Measurements from ENCODE around the gene LDB2.

LDB2 gene

DNA sequence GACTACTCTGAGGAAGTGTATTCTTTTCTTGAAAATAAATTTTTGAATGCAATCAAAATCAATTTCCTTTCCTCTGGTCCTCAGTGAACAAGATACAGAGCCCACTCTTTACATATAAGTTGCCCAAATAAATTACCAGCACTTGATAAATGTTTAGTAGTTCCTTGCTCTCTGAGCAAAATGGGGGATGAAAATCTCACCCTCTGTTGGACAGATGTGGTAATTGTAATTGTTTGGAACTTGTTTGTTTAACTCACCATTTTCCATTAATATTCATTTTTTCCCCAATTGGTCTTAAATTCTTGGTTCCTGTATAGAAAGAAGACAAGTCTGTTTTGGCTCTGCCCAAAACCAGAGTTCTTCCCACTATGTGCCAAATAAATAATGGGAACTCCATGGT is 146.3 kb downstream of the LDB2 start:
- no peak for DNase-seq

DNA sequence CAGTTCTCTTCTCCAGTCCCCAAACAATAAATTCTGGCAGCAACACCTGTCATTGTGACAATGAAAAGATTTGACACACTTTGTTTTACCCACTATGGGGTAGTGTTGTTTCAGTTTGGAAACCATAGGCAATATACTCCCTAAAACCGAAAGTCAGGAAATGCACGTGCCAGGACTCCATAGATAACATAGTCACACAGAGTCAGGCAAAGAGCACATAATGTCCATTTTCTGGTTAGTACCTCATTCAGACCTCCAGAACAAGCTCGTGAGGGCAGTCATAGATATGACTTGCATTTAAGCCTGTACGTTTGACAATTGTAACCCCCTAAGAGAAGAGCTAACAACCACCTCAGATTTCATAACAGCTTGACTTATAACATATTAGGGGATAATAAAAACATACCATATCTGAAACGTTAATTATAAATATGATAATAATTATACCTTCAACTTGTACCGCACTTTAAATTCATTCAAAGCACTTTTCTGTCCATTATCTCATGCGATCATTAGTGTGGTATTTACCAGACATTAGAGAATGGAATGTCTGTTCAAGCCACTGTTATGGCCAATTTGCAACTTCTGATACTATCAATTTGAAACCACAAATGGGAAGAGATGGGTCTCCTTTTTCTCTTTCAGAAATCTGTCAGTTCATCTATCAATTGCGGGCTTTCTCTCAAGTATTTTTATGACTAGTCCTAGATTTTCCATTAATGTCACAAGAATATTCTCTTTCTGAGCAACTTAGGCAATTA is 147.4 kb downstream of the LDB2 start:
- DNase-seq, result no peak

DNA sequence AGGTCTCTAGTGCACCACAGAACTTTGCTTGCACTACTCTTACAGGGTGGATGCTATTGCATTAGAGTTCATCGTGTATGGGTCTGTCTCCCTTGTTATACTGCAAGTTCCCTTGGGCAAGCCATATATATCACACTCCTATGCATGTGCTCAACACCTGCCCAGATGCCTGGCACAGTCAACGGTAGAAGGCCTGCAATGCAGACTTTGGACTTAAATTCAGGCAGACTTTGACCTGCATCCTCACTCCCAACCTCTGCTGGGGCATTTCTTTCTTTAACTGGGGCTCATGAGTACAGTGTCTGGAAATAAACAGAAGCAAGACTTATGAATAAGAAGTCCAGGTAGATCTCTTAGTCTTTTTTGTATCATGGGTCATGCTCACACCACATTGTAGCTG is 148.2 kb downstream of the LDB2 start:
- DNase-seq, result no peak

DNA sequence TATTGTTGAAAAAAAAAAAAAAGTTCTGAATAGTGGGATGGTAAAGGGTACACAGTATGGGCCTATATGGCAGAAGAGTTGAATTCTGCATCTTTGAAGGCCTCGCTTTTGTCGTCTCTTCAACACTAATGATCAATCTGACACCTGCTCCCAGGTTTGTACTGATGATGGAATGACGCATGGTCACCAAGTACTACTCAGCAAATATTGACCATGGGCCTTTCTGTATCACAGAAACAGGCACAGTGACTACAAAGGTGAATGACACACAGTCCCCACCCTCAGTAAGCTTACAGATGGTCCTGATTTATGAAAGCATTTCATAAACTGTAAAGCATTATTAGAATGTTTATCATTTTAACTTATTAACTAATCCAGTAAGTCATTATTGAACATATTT is 152.6 kb downstream of the LDB2 start:
- no peak for DNase-seq

DNA sequence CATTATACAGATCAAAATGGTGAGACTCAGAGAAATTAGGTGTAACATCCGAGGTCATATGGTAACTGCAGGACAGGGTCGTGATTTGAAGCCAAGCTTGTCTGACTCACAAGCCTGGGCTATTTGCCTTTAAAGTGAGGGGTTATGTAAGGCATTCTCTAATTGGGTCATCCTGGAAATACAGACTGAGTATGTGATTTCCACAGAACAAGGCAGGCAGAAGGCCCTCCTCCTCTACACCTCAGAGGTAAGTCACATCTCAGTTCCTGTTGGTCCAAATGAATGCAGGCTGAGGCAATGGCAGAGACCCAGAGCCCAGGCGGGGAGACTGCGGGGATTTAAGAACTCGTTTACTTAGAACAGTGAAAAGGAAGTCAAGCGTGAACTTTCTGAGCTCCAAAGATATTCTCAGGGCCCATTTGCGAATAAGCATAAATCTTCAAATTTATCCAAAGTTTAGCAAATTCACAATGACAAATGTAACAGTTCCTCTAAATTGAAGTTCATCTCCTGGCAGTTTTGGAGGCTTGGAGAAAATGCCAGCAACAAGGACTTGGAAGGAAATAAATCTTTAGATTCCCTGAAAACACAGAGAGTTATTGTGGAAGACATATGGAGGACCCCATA is 153.3 kb downstream of the LDB2 start:
- no peak for DNase-seq

DNA sequence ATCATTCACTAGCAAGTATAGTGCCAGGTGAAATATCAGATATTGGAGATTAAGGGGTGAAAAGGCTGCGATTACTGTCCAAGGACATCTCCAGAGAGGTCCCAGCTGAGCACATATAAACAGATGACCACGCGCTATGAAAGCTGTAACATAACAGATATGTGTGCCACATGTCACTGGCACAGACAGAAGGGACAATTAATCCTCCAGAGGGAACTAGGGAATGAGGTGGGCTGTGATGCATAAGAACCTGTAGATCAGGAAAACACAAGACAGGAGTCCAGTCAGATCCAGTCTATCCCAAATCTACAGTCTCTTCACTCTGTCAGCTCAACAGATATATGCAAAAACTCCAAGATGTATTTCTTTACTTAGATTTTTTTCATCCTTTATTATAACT is 157.2 kb downstream of the LDB2 start:
- DNase-seq, result no peak

DNA sequence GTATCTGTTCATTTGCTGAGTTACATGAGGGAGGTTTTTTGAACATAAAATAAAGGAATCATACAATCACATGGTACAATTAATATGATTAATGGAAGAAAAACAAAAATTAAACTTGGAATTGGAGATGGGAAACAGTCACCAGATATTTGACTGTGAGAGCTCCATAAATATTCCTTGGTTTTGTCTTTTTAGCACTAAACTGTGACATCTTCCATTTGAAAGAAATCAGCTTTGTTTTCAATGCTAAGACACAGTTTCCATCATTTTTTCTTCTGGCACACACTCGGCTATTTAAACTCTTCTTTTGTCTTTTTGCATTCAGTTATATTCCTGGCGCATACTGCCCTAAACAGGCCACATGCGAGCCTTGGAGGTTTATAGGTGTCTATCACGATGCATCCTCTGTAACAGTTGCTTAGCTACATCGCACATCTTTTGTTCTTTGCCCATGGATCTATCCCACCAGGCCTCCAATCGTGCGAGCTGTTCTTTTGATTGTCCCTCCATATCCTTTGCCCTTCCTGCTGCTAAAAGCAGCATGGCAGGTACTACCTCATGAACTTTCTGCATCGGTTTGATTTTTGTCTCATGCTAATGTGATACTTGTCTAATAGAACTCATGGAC is 158.3 kb downstream of the LDB2 start:
- DNase-seq, result no peak

DNA sequence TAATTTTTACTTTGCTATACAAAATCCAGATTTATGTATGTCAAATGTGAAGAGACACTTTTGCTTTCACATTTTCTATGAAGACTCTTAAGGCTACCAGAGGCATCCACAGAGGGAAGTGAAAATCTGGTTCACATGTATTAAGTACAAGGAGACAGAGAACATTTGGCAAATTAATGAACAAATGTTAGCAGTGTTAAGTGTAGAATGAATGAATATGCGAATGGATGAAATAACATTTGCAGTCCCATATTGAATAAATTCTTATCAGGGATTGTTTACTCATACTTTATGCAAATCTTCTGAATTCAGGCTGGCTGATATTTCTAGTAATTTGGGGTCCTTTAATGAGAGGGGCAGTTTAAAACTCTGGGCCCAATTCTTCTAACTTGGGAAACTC is 159.9 kb downstream of the LDB2 start:
- no peak for DNase-seq

DNA sequence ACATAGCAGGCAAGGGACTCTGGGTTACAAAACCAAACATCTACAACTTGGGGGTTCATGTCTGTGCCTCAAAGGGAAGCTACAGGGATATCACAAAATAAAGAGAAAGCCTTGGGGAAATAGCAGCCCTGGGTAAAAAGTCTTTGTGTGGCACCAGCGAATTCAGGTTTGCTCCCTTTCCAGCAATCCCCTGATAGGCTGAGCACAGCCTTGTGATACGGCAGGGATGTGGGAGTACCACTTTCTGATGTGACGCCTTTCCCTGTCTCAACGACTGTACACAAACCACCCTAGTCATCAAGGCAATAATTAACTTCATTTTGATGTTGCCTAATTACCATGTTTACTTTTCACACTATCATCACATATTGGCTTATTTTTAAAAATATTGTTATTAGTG is 164.9 kb downstream of the LDB2 start:
- no peak for DNase-seq

DNA sequence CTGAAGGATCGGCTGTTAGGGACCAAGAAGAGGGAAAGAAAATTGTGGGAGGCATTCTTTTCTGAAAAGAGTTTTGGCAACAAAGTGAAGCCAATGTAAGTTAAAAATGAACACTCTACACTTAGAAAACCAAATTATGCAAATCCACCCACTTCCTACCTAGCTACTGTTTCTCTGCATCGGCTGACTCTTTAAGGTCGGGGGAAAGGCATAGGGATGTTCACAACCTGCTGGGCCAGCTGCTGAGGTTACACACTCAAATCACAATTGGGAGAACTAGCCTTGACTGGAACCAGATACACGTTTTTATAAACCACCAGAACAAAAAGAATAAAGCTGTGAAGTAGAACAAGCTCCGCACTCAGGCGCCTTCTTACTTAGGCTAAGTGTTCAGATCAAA is 165.7 kb downstream of the LDB2 start:
- no peak for DNase-seq

DNA sequence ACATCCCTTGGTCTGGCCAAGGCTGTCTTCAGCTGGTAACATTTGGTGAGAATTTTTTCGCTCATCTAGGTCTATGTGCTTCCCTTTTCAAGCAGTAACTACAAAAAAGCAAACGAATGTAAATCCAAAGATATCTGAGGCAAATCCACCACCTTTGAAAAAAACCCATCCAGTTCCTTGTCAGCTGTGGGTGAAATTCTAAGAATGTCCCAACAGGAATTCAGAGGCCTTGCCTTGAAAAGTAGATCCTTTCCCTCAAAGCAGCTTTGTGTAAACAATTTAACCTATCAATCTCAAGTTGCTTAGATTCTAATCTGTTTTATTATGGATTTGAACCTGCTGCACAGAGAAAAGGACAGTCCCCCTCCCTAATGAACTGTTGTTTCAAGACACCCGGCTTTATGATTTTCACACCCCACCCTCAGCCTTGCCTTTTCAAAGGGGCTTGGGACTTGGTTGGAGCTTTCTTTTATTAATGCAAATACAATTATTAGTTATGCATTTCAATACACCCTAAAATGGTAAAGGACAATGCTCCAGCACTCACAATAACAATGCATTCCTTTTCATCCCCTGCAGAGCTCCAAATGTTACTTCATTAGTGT is 166.6 kb downstream of the LDB2 start:
- no peak for DNase-seq

DNA sequence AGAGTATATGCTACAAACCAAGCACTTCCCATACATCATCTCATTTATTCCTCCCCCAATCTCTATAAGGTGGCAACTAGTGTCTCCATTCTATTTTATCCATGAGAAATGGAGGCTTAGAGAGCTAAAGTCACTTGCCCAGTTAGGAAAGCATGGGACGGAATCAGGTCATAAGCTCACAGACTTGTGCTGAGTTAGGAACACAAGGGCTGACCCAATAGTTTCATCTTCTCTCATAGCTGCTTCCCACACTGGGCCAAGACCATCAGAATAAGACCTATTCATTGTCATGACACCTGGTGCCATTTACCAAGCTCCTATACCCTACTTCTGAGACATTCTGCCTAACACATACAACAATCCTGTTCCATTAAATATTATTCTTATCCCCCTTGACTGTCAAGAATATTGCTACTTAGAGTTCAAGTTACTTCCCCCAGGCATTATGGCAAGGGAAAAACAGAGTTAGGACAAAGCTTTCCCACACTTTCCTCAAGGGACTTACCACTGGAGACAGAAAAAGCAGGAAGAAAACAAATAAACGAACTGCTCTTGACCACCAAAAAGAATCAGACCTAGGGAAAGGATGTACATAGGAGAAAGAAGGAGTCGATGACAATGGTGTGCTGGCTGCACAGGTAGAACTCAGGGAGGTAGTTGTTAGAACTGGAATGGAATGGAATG is 167.8 kb downstream of the LDB2 start:
- no peak for DNase-seq

DNA sequence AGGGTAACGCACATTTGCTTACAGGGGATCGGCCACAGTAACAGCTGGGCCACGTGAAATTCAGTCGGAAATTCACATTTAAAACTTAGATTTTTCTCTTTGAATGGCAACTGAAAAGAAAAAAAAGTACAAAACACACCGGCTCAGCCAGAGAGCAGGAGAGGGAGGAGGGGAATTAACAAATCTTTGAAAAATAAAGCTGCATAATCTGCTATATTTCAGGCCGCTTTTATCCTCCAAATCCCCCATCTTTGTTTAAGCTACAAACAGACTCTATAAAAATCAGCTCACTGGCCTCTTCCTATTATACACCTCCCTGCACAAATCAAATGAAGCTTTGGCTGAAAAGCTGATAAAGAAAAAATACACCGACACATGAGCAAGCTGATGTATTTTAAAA is 169.1 kb downstream of the LDB2 start:
- no peak for DNase-seq

DNA sequence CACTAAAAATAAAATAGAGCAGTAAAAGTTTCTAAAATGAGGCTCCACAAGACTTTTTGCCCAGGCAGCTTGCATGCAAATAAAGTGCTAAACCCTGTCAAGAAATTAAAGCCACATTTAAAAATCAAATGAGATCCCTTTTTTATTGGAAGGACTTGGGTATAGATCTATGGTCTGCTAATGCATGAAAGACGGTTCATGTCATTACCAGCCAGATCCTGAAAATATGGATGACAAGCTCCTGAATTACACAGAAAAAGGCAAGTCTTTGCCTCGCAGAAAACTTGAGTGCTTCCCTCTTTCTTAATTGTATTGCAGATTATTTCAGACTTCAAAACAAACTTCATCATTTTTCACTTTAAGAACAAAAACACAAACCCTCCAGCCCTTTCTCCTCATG is 169.6 kb downstream of the LDB2 start:
- DNase-seq, result no peak

DNA sequence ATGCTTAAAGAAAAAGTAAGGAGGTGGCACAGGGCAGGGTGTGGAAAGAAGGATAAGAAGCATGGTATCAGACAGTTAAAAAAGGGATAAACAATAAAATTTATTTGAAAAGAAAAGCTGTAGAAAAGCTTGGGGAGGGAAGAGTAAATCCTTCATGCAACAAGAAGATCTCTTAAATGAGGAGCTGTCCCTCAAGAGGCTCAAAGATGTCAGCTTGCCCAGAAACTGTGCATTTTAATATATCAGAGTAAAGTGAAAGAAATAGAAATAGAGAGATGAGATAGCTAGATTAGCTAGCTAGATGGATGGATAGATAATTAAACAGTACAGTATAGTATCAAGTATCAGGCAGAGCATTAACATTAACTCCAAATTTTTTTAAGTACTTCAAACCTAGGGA is 170.3 kb downstream of the LDB2 start:
- DNase-seq, result no peak

DNA sequence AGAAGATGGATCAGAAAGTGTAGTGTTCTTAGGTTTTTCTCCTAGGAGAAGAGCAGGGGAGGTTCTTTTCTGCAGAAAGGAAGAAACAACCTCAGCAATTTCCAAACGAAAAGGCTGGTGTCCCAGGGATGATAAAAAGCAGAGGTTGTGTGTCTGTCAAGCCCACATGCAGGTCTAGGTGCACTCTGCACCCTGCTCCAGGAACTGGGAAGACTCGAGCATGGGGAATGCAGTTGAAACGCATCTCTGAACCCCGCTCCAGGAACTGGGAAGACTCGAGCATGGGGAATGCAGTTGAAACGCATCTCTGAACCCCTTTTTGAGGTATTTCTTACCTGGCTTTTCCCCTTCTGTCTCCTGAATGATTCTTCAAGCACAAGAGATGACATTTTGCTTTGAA is 171.2 kb downstream of the LDB2 start:
- DNase-seq, result no peak

DNA sequence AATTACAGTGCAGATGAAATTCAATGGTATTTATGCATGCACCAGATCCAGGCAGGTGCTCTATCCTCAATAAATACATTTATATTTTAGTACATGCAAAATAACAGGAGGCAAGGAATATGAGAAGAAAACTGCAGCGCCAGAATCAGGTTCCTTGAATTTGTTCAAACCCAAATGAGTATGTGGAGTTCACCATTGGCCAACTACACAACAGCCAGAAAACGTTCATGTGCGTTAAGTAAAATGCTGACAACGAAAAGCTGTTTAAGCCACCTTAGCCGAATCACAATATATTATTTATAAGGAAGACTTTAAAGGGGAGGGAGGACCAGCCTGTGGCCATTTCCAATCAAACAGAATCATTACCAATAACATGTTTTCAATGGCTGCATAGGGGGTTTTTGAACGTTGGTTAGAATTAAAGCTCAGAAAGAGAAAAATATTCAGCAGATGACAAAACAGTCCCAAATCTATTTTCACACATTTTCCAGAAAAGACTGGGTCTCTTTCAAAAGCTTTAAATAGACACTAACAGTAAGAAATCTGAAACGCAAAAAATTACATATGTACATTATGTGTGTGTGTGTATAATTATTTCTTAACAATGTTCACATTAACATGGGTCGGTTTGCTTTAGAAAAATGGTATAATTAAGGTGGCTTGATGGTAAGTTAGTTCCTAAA is 171.9 kb downstream of the LDB2 start:
- DNase-seq, result no peak

DNA sequence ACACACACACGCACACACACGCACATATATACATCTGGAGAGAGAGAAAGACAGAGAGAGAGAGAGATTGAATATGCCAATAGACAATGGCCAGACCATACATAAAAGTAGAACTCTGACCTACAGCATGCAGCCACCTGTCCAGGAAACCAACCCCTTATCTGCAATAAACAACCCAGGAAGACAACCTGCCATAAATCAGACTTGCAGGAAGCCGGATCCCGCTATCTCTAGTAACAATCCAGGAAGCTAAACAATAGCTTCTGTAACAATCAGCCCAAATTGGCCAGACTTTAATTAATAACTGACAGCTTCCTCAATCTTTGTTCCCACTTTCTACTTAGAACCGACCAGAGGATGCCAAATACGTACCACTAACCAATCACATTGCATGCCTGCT is 173.2 kb downstream of the LDB2 start:
- DNase-seq, result no peak

DNA sequence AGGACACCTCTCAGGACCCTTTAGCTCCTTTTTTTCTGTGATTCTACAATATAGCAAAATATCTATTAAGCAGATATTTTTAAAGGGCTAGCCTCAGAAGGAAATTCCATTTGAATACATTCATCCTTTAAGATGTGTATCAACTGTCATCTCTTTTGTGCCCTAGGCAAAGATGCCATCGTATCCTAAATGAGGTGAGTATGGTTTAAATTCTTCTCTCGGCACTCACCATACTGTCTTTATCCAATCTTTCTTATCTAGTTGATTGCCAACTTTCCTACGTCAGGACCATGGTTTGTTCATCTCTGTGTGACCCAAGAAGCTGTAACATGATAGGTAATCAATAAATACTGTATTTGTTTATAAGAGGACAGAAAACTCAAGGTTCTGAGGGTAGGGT is 176.0 kb downstream of the LDB2 start:
- no peak for DNase-seq

DNA sequence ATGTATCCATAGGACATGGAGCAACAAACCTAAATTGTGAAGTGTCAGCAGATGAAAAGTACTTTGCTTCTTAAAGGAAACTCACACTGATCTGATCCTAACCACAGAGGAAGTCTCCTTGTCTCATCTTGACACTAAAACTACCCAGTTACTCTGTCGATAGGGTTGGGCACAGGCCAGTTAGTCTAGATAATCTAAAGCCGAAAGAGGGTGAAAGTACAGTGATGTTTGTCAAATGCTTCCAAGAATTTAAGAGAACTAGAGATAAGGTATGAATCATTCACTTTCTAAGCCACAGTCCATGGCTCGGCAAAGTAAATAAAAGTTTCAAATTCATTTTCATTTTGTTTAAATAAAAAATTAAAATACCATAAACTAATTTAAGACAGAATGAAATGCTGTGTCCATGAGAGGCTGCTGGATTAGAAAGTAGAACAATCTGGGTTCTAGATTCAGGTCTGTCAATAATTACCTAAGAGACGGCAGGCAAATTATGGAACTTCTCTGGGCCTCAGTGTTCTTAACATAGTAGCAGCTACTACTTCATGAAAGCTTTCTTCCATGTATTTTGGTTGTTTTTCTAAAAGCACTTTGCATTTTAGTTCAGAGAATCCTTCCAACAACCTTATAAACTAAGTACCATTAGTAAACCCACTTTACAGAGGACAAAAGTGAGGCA is 176.7 kb downstream of the LDB2 start:
- no peak for DNase-seq

DNA sequence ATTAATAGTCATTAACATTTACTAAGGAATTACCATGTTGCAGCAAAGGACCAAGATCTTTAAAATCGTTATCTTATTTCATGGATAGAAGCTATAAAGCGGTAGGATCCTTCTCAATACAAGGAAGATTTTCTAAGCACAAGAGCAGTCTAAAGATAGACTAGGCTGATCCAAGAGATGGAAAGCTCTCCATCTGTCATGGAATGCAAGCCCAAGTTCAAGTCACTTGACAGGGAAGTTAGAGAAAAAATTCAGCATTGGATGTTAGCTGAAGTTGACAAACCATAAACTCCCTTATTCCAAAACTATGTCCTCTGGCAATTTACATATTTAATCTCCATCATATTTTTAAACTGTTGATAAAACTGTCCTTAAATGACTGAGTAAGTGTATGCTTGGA is 177.7 kb downstream of the LDB2 start:
- no peak for DNase-seq

DNA sequence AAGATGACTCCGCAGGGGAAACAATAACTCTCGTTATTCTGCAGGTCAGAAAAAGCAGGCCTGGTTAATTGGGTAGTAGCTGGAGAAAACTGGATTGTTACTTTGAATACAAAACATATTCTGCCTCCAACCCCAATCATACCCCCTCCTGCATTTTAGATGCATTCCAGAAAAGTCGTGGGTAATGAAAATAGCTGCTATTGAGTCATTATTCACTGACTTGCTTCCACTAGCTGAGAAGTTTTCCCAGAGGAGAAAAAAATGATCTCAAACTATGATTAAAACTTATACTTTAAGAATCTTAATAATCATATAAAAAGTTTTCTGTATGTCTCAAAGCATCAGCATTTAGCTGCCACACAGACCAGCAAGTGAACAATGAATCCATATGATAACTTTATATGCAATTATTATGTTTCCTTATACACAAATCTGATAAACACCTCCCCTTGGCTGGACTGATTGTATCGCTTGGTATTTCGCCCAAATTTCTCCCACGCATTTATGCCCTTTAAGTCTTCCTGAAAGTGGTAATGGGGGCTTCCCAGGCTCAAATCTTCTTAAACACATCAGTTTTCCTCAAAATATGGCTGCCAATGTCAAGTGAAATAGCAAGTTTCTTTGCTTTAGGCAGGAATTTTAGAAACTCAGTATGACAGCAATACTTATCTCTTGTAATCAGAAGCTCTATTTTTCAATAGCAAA is 181.0 kb downstream of the LDB2 start:
- no peak for DNase-seq
